Liver (tissue), 9 donors: Measurements from ENCODE around the gene CNTN5. TPM values are rescaled to one million over a fixed set of nuclear protein-coding genes. Genes with fewer than 3 reads are reported as not detected.

Experiments
- DNase-seq: peaks from one replicate; pipeline ENCODE4 v3.0.0-alpha.2; 2017; ENCODE audit warnings: low spot score
- H3K27ac ChIP-seq, 2 donors: one replicate each; pipeline ENCODE4 v1.7.0; 2013; ENCODE audit warnings: inconsistent platforms in 2 of 2, low read length in 2 of 2, control low read depth in 1 of 2, low read depth in 1 of 2, mild to moderate bottlenecking in 1 of 2
- H3K27me3 ChIP-seq, 4 donors: one replicate each; pipeline versions ENCODE4 v1.6.1 to v1.7.0; 2013; ENCODE audit warnings: low read length in 3 of 4, inconsistent platforms in 1 of 4, mild to moderate bottlenecking in 1 of 4, moderate library complexity in 1 of 4; ENCODE audit not compliant: control insufficient read depth in 4 of 4, insufficient read depth in 4 of 4
- H3K36me3 ChIP-seq, 4 donors: one replicate each; pipeline versions ENCODE4 v1.6.1 to v1.7.0; 2013; ENCODE audit warnings: low read length in 3 of 4, mild to moderate bottlenecking in 3 of 4, low read depth in 1 of 4, moderate library complexity in 1 of 4; ENCODE audit not compliant: control insufficient read depth in 4 of 4, insufficient read depth in 3 of 4
- H3K4me1 ChIP-seq, 4 donors: one replicate each; pipeline versions ENCODE4 v1.6.1 to v1.7.0; 2013; ENCODE audit warnings: low read length in 3 of 4, mild to moderate bottlenecking in 3 of 4, moderate library complexity in 1 of 4; ENCODE audit not compliant: control insufficient read depth in 4 of 4, insufficient read depth in 4 of 4
- H3K4me3 ChIP-seq, 3 donors: one replicate each; pipeline versions ENCODE4 v1.6.1 to v1.7.0; 2013; ENCODE audit warnings: low read length in 3 of 3, control low read depth in 1 of 3, low read depth in 1 of 3, mild to moderate bottlenecking in 1 of 3
- H3K9ac ChIP-seq, 2 donors: one replicate each; pipeline ENCODE4 v1.7.0; 2013; ENCODE audit warnings: low read length in 2 of 2, mild to moderate bottlenecking in 2 of 2, moderate library complexity in 2 of 2, control low read depth in 1 of 2, low read depth in 1 of 2
- H3K9me3 ChIP-seq, 4 donors: one replicate each; pipeline versions ENCODE4 v1.6.1 to v1.7.0; 2013; ENCODE audit warnings: low read length in 3 of 4; ENCODE audit not compliant: control insufficient read depth in 4 of 4
- EGR1 ChIP-seq, 2 donors: IDR thresholded peaks; 2 replicates each; pipeline ENCODE4 v1.6.1; 2016 to 2018; ENCODE audit warnings: antibody characterized with exemption in 2 of 2, low read depth in 2 of 2
- FOXA1 ChIP-seq: IDR thresholded peaks from 2 replicates; pipeline ENCODE4 v1.6.1; 2016; ENCODE audit warnings: antibody characterized with exemption
- FOXA2 ChIP-seq: IDR thresholded peaks from 2 replicates; pipeline ENCODE4 v1.6.1; 2016; ENCODE audit warnings: antibody characterized with exemption
- GABPA ChIP-seq, 2 donors: IDR thresholded peaks in 1 of 2; conservative IDR thresholded peaks in 1 of 2; 2 replicates each; pipeline ENCODE4 v1.6.1; 2016; ENCODE audit warnings: antibody characterized with exemption in 2 of 2, mild to moderate bottlenecking in 1 of 2, moderate library complexity in 1 of 2
- HNF4A ChIP-seq, 2 donors: conservative IDR thresholded peaks; 2 replicates each; pipeline ENCODE4 v1.6.1; 2016; ENCODE audit warnings: antibody characterized with exemption in 2 of 2, mild to moderate bottlenecking in 2 of 2
- HNF4G ChIP-seq: IDR thresholded peaks from 2 replicates; pipeline ENCODE4 v1.6.1; 2016; ENCODE audit warnings: antibody characterized with exemption
- JUND ChIP-seq, 2 donors: IDR thresholded peaks; 2 replicates each; pipeline ENCODE4 v1.6.1; 2016; ENCODE audit warnings: antibody characterized with exemption in 2 of 2
- NR2F2 ChIP-seq: IDR thresholded peaks from 2 replicates; pipeline ENCODE4 v1.6.1; 2016; ENCODE audit warnings: antibody characterized with exemption
- RAD21 ChIP-seq, 2 donors: IDR thresholded peaks; 2 replicates each; pipeline ENCODE4 v1.6.1; 2016; ENCODE audit warnings: antibody characterized with exemption in 2 of 2, mild to moderate bottlenecking in 2 of 2
- REST ChIP-seq: IDR thresholded peaks from 2 replicates; pipeline ENCODE4 v1.6.1; 2016; ENCODE audit warnings: antibody characterized with exemption, mild to moderate bottlenecking
- RXRA ChIP-seq, 2 donors: IDR thresholded peaks; 2 replicates each; pipeline ENCODE4 v1.6.1; 2017 to 2018; ENCODE audit warnings: antibody characterized with exemption in 2 of 2, mild to moderate bottlenecking in 1 of 2
- SP1 ChIP-seq: IDR thresholded peaks from 2 replicates; pipeline ENCODE4 v1.6.1; 2018; ENCODE audit warnings: antibody characterized with exemption, mild to moderate bottlenecking
- TAF1 ChIP-seq: conservative IDR thresholded peaks from 2 replicates; pipeline ENCODE4 v1.6.1; 2016; ENCODE audit warnings: antibody characterized with exemption, mild to moderate bottlenecking
- YY1 ChIP-seq: IDR thresholded peaks from 2 replicates; pipeline ENCODE4 v1.6.1; 2016; ENCODE audit warnings: antibody characterized with exemption, mild to moderate bottlenecking
- ZBTB33 ChIP-seq: IDR thresholded peaks from 2 replicates; pipeline ENCODE4 v1.6.1; 2016; ENCODE audit warnings: antibody characterized with exemption
- WGBS: extraction: QIAGEN DNeasy Blood & Tissue Kit; methylation state at CpG from one replicate; pipeline ENCODE4 v1.1.7; 2013; 5-methylcytosine and 5-hydroxymethylcytosine counted together
- polyA plus RNA-seq, 2 donors: library from polyadenylated mRNA; stranded (reverse) in 1 of 2; unstranded in 1 of 2; fragments of 200-250 nt in 1 of 2; fragments of >200 nt in 1 of 2; fragmentation: Nextera tagmentation in 1 of 2; extraction: Ambion mirVana in 1 of 2; gene quantifications; one replicate each; pipeline versions ENCODE4 v1.2.1 to v1.2.3, GENCODE V29; 2013 to 2015
- total RNA-seq, 2 donors: library from RNA; depleted of rRNA; stranded (reverse); fragments of >200 nt; gene quantifications; one replicate each; pipeline ENCODE4 v1.2.3, GENCODE V29; 2014
- TF ChIP-seq, protein P1 (sequence below): fragments of 150-350 bp; IDR thresholded peaks from 2 replicates; pipeline ENCODE4 v1.5.1; 2017; ENCODE audit warnings: improper control_type of control experiment, low read depth, low read length; ENCODE audit not compliant: missing input control
- TF ChIP-seq, protein P2 (sequence below): IDR thresholded peaks from 2 replicates; pipeline ENCODE4 v1.6.1; 2016; ENCODE audit warnings: antibody characterized with exemption
- TF ChIP-seq, protein P3 (sequence below): IDR thresholded peaks from 2 replicates; pipeline ENCODE4 v1.6.1; 2016; ENCODE audit warnings: antibody characterized with exemption
- donor health status: healthy.
- donor health status: healthy.
- donor health status: healthy.
- donor health status: healthy.
- donor health status: healthy.

Gene CNTN5
- total and polyA plus RNA-seq, 4 donors: 0.01 to 0.08 (median 0.04) TPM

DNA sequence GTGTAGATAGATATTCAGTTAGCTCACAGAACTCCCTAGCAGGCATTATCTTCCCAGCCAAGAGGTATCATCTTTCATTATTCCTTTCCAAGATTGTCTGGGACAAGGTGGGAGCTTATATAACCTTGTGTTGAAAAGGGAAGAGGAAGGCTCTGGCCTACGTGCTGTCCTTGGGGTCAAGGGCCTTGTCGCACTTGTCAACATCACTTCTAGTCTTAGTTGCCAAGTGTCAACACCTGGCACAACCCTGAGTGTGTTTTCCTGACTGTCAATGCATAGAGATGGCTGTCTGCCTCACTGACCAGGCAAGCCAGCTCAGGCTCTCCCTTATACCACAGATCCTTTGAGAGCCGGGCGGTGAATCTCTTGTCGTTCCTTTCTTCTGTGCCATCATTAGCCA lies 331.9 kb downstream of the CNTN5 start:
- Histone ChIP-seq H3K9me3 (no peaks in the 10 kb centered on the region), H3K9ac (no peak overlapping the region), H3K4me1 (no peaks in the 10 kb centered on the region), H3K27me3 (no peaks in the 10 kb centered on the region), H3K36me3 (no peaks in the 10 kb centered on the region), H3K4me3 (no peak overlapping the region), H3K27ac (no peak overlapping the region)
- DNase-seq: no peak
- 73% methylated on average over 5 of the region's 5 CpGs for WGBS
- no peak for TF ChIP-seq HNF4G
- TF ChIP-seq, protein P1, sequence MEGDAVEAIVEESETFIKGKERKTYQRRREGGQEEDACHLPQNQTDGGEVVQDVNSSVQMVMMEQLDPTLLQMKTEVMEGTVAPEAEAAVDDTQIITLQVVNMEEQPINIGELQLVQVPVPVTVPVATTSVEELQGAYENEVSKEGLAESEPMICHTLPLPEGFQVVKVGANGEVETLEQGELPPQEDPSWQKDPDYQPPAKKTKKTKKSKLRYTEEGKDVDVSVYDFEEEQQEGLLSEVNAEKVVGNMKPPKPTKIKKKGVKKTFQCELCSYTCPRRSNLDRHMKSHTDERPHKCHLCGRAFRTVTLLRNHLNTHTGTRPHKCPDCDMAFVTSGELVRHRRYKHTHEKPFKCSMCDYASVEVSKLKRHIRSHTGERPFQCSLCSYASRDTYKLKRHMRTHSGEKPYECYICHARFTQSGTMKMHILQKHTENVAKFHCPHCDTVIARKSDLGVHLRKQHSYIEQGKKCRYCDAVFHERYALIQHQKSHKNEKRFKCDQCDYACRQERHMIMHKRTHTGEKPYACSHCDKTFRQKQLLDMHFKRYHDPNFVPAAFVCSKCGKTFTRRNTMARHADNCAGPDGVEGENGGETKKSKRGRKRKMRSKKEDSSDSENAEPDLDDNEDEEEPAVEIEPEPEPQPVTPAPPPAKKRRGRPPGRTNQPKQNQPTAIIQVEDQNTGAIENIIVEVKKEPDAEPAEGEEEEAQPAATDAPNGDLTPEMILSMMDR: no peak
- no peak for TF ChIP-seq FOXA1
- no peak for TF ChIP-seq FOXA2
- TF ChIP-seq RAD21 (IDR thresholded peaks at IDR 0.05): no peak
- TF ChIP-seq EGR1 (IDR thresholded peaks at IDR 0.05; ENCODE audit: low read depth in 2 of 2): no peak
- no peak for TF ChIP-seq SP1
- TF ChIP-seq, protein P2, sequence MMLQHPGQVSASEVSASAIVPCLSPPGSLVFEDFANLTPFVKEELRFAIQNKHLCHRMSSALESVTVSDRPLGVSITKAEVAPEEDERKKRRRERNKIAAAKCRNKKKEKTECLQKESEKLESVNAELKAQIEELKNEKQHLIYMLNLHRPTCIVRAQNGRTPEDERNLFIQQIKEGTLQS: no peak
- no peak for TF ChIP-seq TAF1
- no peak for TF ChIP-seq HNF4A (conservative IDR thresholded peaks at IDR 0.05)
- TF ChIP-seq NR2F2: no peak
- TF ChIP-seq ZBTB33: no peak
- no peak for TF ChIP-seq GABPA (IDR thresholded peaks at IDR 0.05 in 1 of 2, conservative IDR thresholded peaks at IDR 0.05 in 1 of 2)
- no peak for TF ChIP-seq YY1
- no peak for TF ChIP-seq JUND (IDR thresholded peaks at IDR 0.05)
- TF ChIP-seq REST: no peak
- no peak for TF ChIP-seq RXRA (IDR thresholded peaks at IDR 0.05)
- TF ChIP-seq, protein P3, sequence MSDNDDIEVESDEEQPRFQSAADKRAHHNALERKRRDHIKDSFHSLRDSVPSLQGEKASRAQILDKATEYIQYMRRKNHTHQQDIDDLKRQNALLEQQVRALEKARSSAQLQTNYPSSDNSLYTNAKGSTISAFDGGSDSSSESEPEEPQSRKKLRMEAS: no peak

DNA sequence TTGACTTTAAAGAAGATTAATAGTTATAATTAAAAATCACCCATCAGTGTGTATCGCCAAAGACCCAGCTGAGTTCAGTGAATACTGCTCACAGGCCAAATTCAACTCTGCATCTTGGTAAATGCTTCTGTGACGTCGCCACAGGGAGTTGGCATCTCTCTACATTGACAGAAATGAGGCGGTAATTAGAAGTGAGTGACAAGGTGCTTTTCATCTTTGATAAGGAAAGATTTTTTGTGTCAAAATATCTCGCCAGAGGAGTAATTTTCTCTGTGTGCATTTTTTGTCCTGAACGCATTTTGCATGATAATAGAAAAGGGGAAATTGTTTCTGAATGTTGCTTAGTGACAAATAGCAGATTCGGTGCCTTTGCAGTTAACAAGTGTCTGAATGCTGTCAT lies 345.8 kb downstream of the CNTN5 start:
- Histone ChIP-seq H3K9me3 (no peaks in the 10 kb centered on the region), H3K36me3 (no peaks in the 10 kb centered on the region), H3K4me3 (no peak overlapping the region), H3K27me3 (no peaks in the 10 kb centered on the region), H3K4me1 (no peaks in the 10 kb centered on the region), H3K9ac (no peak overlapping the region), H3K27ac (no peak overlapping the region)
- 81% methylated on average over 7 of the region's 7 CpGs for WGBS
- no peak for DNase-seq
- TF ChIP-seq, protein P1: no peak
- no peak for TF ChIP-seq HNF4G
- no peak for TF ChIP-seq GABPA (IDR thresholded peaks at IDR 0.05 in 1 of 2, conservative IDR thresholded peaks at IDR 0.05 in 1 of 2)
- no peak for TF ChIP-seq HNF4A (conservative IDR thresholded peaks at IDR 0.05)
- TF ChIP-seq FOXA1: no peak
- TF ChIP-seq ZBTB33: no peak
- TF ChIP-seq YY1: no peak
- no peak for TF ChIP-seq RAD21 (IDR thresholded peaks at IDR 0.05)
- TF ChIP-seq SP1: no peak
- TF ChIP-seq JUND (IDR thresholded peaks at IDR 0.05): no peak
- TF ChIP-seq, protein P3: no peak
- TF ChIP-seq EGR1 (IDR thresholded peaks at IDR 0.05; ENCODE audit: low read depth in 2 of 2): no peak
- no peak for TF ChIP-seq NR2F2
- TF ChIP-seq, protein P2: no peak
